AG09319 (cell line): ENCODE data around the gene NOS1AP.

ENCODE experiments used
- DNase-seq: peaks from one replicate; pipeline ENCODE4 v3.0.0-alpha.2; 2010; ENCODE audit warnings: low read depth; ENCODE audit errors: extremely low read depth
- TF ChIP-seq, protein P1 (sequence below): IDR thresholded peaks from 2 replicates; pipeline ENCODE4 v1.5.1; 2011; ENCODE audit warnings: low read depth, mild to moderate bottlenecking, inconsistent platforms, low read length, moderate library complexity

The NOS1AP gene

GRCh38 chr1:162187687-162188276 lies 118.3 kb downstream of the NOS1AP start:
- TF ChIP-seq, protein P1, sequence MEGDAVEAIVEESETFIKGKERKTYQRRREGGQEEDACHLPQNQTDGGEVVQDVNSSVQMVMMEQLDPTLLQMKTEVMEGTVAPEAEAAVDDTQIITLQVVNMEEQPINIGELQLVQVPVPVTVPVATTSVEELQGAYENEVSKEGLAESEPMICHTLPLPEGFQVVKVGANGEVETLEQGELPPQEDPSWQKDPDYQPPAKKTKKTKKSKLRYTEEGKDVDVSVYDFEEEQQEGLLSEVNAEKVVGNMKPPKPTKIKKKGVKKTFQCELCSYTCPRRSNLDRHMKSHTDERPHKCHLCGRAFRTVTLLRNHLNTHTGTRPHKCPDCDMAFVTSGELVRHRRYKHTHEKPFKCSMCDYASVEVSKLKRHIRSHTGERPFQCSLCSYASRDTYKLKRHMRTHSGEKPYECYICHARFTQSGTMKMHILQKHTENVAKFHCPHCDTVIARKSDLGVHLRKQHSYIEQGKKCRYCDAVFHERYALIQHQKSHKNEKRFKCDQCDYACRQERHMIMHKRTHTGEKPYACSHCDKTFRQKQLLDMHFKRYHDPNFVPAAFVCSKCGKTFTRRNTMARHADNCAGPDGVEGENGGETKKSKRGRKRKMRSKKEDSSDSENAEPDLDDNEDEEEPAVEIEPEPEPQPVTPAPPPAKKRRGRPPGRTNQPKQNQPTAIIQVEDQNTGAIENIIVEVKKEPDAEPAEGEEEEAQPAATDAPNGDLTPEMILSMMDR, result no peak
- DNase-seq, result no peak

- DNase-seq, result no peak
- TF ChIP-seq, protein P1, result no peak
These were observed 119.9 kb downstream of the NOS1AP start for GRCh38 chr1:162189345-162189744.

DNA sequence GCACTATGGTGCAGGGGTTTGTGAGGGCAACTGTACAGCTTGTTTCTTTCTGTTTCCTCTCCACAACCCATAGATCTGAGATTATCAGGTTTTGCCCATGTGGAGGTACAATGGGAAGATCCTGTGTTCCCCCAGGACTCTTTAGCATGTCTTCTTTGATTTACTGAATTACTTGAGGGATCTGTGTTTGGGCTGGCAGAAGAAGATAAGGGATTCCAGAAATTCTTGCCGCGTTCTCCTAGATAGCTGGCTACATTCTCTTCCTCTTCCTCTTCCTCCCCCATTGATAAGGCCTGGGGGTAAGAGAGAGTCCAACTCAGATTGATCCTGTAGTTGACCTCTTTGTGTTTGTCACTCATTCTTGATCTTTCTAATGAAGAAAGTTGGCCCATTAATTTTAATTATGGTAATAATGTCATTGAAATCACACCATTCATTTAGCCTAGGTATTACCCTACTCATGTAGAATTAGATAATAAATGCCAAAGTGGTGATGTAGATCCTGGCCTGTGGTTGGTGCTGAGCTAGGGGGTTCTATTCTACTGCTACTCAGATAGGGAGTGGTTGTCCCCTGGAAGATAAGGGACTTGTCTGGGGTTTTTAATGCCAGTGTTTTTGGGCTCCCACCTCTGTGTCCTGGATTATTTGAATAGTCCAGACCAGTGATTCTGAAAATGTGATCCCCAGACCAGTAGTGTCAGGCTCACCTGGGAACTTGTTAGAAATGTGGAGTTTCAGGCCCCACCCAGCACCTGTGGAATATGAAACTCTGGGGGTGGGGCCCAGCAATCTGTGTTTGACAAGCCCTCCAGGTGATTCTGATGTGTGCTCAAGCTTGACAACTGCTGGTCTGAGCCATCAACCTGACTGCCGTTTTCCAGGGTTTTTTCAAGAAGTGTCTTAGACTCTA lies 122.2 kb downstream of the NOS1AP start:
- DNase-seq, result no peak
- TF ChIP-seq, protein P1, result no peak

DNA sequence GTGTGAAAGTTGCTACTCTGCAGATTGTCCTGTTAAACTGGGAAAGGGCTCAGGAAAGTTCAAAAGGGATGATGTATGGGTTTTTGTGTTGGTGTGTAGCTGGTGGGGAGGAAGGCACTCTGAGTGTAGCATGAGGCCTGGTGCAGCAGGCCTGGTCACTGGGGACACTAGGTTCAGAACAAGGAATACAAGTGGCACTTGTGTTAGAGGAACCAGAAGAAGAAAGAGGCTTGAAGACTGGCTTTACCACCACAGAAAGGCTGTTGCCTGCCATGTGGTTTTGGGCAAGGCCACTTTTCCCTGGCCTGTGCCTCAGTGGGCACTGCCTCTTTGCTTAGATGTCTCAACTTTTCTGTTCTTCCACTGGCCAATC lies 122.8 kb downstream of the NOS1AP start:
- TF ChIP-seq, protein P1, result no peak
- DNase-seq, result no peak

DNA sequence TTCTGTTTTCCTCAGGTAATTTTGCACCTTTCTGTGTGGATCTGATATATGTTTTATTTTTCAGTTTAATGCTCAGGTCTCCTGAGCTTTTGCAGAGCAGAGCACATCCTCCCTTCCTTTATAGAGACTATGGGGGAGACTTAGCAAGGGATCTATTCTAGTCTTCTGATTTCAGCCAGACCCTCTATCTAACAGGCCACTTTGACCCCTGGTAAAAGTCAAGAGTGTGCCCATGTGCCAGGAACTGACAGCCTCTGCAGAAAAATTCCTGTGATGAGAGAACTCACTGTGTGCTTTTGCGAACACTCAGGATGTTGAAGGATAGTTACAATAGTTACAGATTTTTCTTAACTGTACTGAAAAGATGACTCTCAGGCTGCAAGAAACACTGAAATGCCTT lies 123.3 kb downstream of the NOS1AP start:
- TF ChIP-seq, protein P1, result no peak
- DNase-seq, result no peak

- no peak for DNase-seq
These were observed 123.7 kb downstream of the NOS1AP start for GRCh38 chr1:162193221-162193620.

GRCh38 chr1:162193815-162194214 lies 124.3 kb downstream of the NOS1AP start:
- no peak for DNase-seq
- TF ChIP-seq, protein P1, result no peak

More at GRCh38 chr1:162193221-162193620, 123.7 kb downstream of the NOS1AP start:
- TF ChIP-seq, protein P1, result no peak
